OCI-LY7 (cell line): ENCODE results near the gene ZNF181. TPM values are rescaled to one million over a fixed set of nuclear protein-coding genes. Genes with fewer than 3 reads are reported as not detected.

Experiments used
- BruUV-seq: library from RNA; stranded (reverse); fragments of 400-500 nt; replicated peaks from 2 replicates; lab custom pipeline; 2021; lab: Mats Ljungman, UMichigan
- CTCF ChIA-PET: fragments of 300-600 bp; sonication (Branson Sonifier 250); formaldehyde crosslinking; loops from one replicate; lab custom pipeline; 2022; ENCODE audit warnings: antibody characterized with exemption; ENCODE audit not compliant: unreplicated experiment; lab: Charles Lee
- POLR2A ChIA-PET: fragments of 300-600 bp; sonication (Branson Sonifier 250); formaldehyde crosslinking; loops from one replicate; lab custom pipeline; 2022; ENCODE audit warnings: antibody characterized with exemption; lab: Charles Lee
- DNase-seq: peaks from one replicate; pipeline ENCODE4 v3.0.0-alpha.2; 2015; ENCODE audit warnings: low spot score
- H2AFZ ChIP-seq: fragments of 200-600 bp; sonication (generic), shearing (Covaris generic); 2 replicates; pipeline ENCODE4 v1.6.1; 2014; ENCODE audit warnings: mild to moderate bottlenecking, antibody characterized with exemption, low read length, moderate library complexity
- H3K27ac ChIP-seq: fragments of 200-600 bp; sonication (generic); 2 replicates; pipeline ENCODE4 v1.5.1; 2014; ENCODE audit warnings: mixed run types, low read depth, mild to moderate bottlenecking, moderate library complexity, low read length, inconsistent platforms; ENCODE audit not compliant: poor library complexity, severe bottlenecking
- H3K36me3 ChIP-seq: fragments of 200-600 bp; sonication (generic); 2 replicates; pipeline ENCODE4 v1.6.1; 2014; ENCODE audit warnings: mild to moderate bottlenecking, antibody characterized with exemption, low read length, moderate library complexity, mixed read lengths; ENCODE audit not compliant: insufficient read depth
- H3K4me1 ChIP-seq: fragments of 200-600 bp; sonication (generic); 2 replicates; pipeline ENCODE4 v1.5.1; 2014; ENCODE audit warnings: mild to moderate bottlenecking, low read length; ENCODE audit not compliant: insufficient read depth, poor library complexity, severe bottlenecking
- H3K4me2 ChIP-seq: fragments of 200-600 bp; sonication (generic); 2 replicates; pipeline ENCODE4 v1.6.1; 2014; ENCODE audit warnings: mild to moderate bottlenecking, low read length
- H3K4me3 ChIP-seq: fragments of 200-600 bp; sonication (generic); 2 replicates; pipeline ENCODE4 v1.5.1; 2014; ENCODE audit warnings: mild to moderate bottlenecking, low read depth, low read length; ENCODE audit not compliant: poor library complexity, severe bottlenecking
- H3K79me2 ChIP-seq: fragments of 200-600 bp; sonication (generic); 2 replicates; pipeline ENCODE4 v1.6.1; 2016; ENCODE audit warnings: low read depth, mild to moderate bottlenecking, low read length, moderate library complexity, mixed read lengths; ENCODE audit not compliant: insufficient read depth
- H3K9me2 ChIP-seq: fragments of 200-600 bp; sonication (generic); 2 replicates; pipeline ENCODE4 v1.6.1; 2016; ENCODE audit warnings: mild to moderate bottlenecking, low read length, mixed read lengths; ENCODE audit not compliant: insufficient read depth
- H3K9me3 ChIP-seq: fragments of 200-600 bp; sonication (generic); 2 replicates; pipeline ENCODE4 v1.6.1; 2014; ENCODE audit warnings: mild to moderate bottlenecking, mixed run types, low read length, mixed read lengths
- H4K20me1 ChIP-seq: fragments of 200-600 bp; sonication (generic); 2 replicates; pipeline ENCODE4 v1.6.1; 2014; ENCODE audit warnings: mild to moderate bottlenecking, antibody characterized with exemption, low read length, moderate library complexity, mixed read lengths; ENCODE audit not compliant: insufficient read depth
- CTCF ChIP-seq: fragments of 200-600 bp; sonication (generic); conservative IDR thresholded peaks from 2 replicates; pipeline ENCODE4 v1.5.1; 2014; ENCODE audit warnings: mild to moderate bottlenecking, antibody characterized with exemption, low read length, moderate library complexity, mixed read lengths
- EZH2phosphoT487 ChIP-seq: fragments of 200-600 bp; sonication (generic); IDR thresholded peaks from 2 replicates; pipeline ENCODE4 v1.6.1; 2018; ENCODE audit warnings: low read depth, borderline replicate concordance, mild to moderate bottlenecking, mixed run types, antibody characterized with exemption, low read length, moderate library complexity, mixed read lengths
- intact Hi-C: fragments of 100-400 bp; cut with micrococcal nuclease; formaldehyde crosslinking; loops from one replicate; pipeline ENCODE4 v1.10.0; 2022; ENCODE audit not compliant: unreplicated experiment
- total RNA-seq, 2 experiments: library from RNA; depleted of rRNA in 1 of 2; stranded (reverse); fragments of >200 nt in 1 of 2; shearing (Covaris generic) in 1 of 2; gene quantifications; 2 replicates each; pipeline ENCODE4 v1.2.3, GENCODE V29; 2014 to 2022

ZNF181 gene
- total RNA-seq, 2 experiments from 2014 or later = 8.3 to 18.8 TPM

GRCh38 chr19:34766386-34766785 lies 32.3 kb downstream of the ZNF181 start:
- BruUV-seq = no TSS peak
- no peak overlapping the region for H2AFZ ChIP-seq
- CTCF ChIA-PET = no interaction called here

GRCh38 chr19:34767951-34768350 lies 33.9 kb downstream of the ZNF181 start:
- Histone ChIP-seq H3K4me3 (no peak overlapping the region), H3K4me1 (peaks cover 8% of the 10 kb centered on the region), H3K27ac (no peak overlapping the region), H3K36me3 (no peaks in the 10 kb centered on the region; the same call in 1 of the 2 replicates), H3K9me3 (peaks cover 10% of the 10 kb centered on the region; the same call in 1 of the 2 replicates), H2AFZ (no peak overlapping the region), H3K9me2 (no peaks in the 10 kb centered on the region), H3K79me2 (no peaks in the 10 kb centered on the region), H3K4me2 (no peak overlapping the region), H4K20me1 (no peaks in the 10 kb centered on the region)
- TF ChIP-seq CTCF (no peak), EZH2phosphoT487 (no peak)
- ChIA-PET POLR2A (no interaction called here), CTCF (no interaction called here)
- intact Hi-C loops = no loop called here
- BruUV-seq = no TSS peak
- no peak for DNase-seq

More at GRCh38 chr19:34766386-34766785, 32.3 kb downstream of the ZNF181 start:
- Histone ChIP-seq H3K4me2 (no peak overlapping the region), H3K4me1 (no peaks in the 10 kb centered on the region), H3K36me3 (no peaks in the 10 kb centered on the region), H3K9me2 (no peaks in the 10 kb centered on the region), H3K4me3 (no peak overlapping the region), H3K9me3 (peaks cover 3% of the 10 kb centered on the region; the same call in 1 of the 2 replicates), H3K79me2 (no peaks in the 10 kb centered on the region), H4K20me1 (no peaks in the 10 kb centered on the region), H3K27ac (no peak overlapping the region)
- POLR2A ChIA-PET = no interaction called here
- TF ChIP-seq CTCF = no peak
- TF ChIP-seq EZH2phosphoT487 = no peak
- DNase-seq = no peak
- intact Hi-C loops = no loop called here

DNA sequence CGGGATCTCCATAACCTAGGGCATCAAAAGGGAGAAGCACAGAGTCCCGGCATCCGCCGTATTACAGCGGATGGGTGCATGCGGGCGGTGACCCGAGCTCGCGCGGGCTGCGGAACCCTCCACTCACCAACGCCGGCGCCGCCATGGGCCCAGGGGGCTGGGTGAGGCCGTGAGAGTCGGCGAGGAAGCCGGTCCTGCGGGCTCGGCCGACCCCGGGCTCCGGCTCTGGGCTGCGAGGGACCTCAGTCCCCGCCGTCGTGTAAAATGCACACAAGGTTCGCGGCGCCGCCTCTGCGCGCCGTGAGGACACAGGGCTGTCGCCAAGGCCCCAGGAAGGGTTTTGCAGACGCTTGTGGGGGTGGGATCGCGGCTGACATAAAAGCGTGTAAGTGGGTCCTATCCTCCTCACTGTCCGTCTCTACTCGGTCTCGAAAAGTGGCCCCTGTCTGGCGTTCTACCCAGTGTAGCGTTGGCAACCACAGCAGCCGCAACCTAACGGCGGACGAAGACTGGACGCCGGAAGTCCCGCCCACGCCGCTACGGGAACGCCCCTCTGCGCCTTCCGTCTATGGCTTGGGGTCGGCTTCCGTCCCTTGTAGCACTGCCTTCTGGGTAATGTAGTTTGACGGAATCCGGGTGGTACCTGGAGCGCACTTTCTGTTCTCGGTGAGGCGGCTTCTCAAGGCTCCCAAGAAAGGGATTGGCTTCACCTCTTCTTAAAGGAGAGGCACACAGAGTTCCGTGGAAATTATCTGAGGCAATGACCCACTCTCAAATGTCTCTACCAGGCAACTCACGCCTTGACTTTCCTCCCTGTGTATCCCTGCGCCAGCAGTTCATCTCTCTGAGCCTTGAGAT lies 38.9 kb downstream of the ZNF181 start, which contains the start of gene ZNF599:
ZNF599 (minus strand) TSS at position 519 of the 858 bp plus-strand sequence; CDS start at position 145, 374 bp downstream.
- Histone ChIP-seq H3K79me2 (no peaks in the 10 kb centered on the region), H3K4me1 (peaks cover 12% of the 10 kb centered on the region), H3K9me2 (no peaks in the 10 kb centered on the region), H3K27ac (no peak within 1 kb of the TSS), H4K20me1 (no peaks in the 10 kb centered on the region), H3K4me3 (peak within 1 kb of the TSS; percentile 69), H2AFZ (peak within 1 kb of the TSS; percentile 91), H3K36me3 (no peaks in the 10 kb centered on the region; the same call in 1 of the 2 replicates), H3K9me3 (peaks cover 22% of the 10 kb centered on the region; the same call in 1 of the 2 replicates), H3K4me2 (peak within 1 kb of the TSS; percentile 66)
- DNase-seq = peak; percentile 88
- TF ChIP-seq EZH2phosphoT487 (no peak), CTCF (no peak)
- POLR2A ChIA-PET = no interaction called here
- TSS peak; percentile 79 for BruUV-seq
- CTCF ChIA-PET = no interaction called here
- intact Hi-C loops = no loop called here
